ENCODE data around the gene PIEZO2.
"Not testable (repeated sequence)": the region's sequence is repeated elsewhere in the genome, so short reads cannot be mapped to it uniquely, and the experiment has no call there.

Gene PIEZO2

GRCh38 chr18:11146238-11146946, 3.0 kb downstream of the PIEZO2 start:
- Mint-ChIP-seq H3K36me3 (ENCODE audit: insufficient read depth) (no peaks in the 10 kb centered on the region), H3K4me1 (ENCODE audit: low read depth in 2 of 2) (no peaks in the 10 kb centered on the region), H3K4me3 (no peak overlapping the region), H3K9me3 (peaks cover 0 to 4% of the 10 kb centered on the region in 2 donors), H3K27me3 (peaks cover 20 to 36% of the 10 kb centered on the region in 2 donors), H3K27ac (no peak overlapping the region)
- ATAC-seq (replicated peaks) (no peak), DNase-seq (no peak)

- H3K36me3 Mint-ChIP-seq (ENCODE audit: insufficient read depth) = no peaks in the 10 kb centered on the region
- peaks cover 0 to 5% of the 10 kb centered on the region in 2 donors for H3K9me3 Mint-ChIP-seq
- DNase-seq = no peak
- ATAC-seq (replicated peaks) = no peak
- H3K4me1 Mint-ChIP-seq (ENCODE audit: low read depth in 2 of 2) = no peaks in the 10 kb centered on the region
- H3K4me3 Mint-ChIP-seq = no peak overlapping the region
- H3K27me3 Mint-ChIP-seq = peaks cover 20 to 31% of the 10 kb centered on the region in 2 donors
- H3K27ac Mint-ChIP-seq = no peak overlapping the region
These were observed 3.8 kb downstream of the PIEZO2 start for GRCh38 chr18:11145413-11146191.

GRCh38 chr18:11137400-11137799, 12.0 kb downstream of the PIEZO2 start:
- Mint-ChIP-seq H3K36me3 (ENCODE audit: insufficient read depth) (no peaks in the 10 kb centered on the region), H3K27ac (no peak overlapping the region), H3K4me1 (ENCODE audit: low read depth in 2 of 2) (no peaks in the 10 kb centered on the region), H3K4me3 (no peak overlapping the region), H3K27me3 (no peaks in the 10 kb centered on the region), H3K9me3 (peaks cover 0 to 5% of the 10 kb centered on the region in 2 donors)
- DNase-seq = no peak
- ATAC-seq (replicated peaks) = no peak

- Mint-ChIP-seq H3K4me3 (no peak overlapping the region), H3K9me3 (peaks cover 3 to 5% of the 10 kb centered on the region in 2 donors), H3K36me3 (ENCODE audit: insufficient read depth) (no peaks in the 10 kb centered on the region), H3K4me1 (ENCODE audit: low read depth in 2 of 2) (no peaks in the 10 kb centered on the region), H3K27me3 (no peaks in the 10 kb centered on the region), H3K27ac (no peak overlapping the region)
- no peak for ATAC-seq (replicated peaks)
- no peak for DNase-seq
These were observed 13.1 kb downstream of the PIEZO2 start for GRCh38 chr18:11136241-11136640.

GRCh38 chr18:11134940-11135339, 14.4 kb downstream of the PIEZO2 start:
- no peak overlapping the region for H3K4me3 Mint-ChIP-seq
- DNase-seq (no peak), ATAC-seq (replicated peaks) (no peak)
- H3K27me3 Mint-ChIP-seq = no peaks in the 10 kb centered on the region
- no peaks in the 10 kb centered on the region for H3K4me1 Mint-ChIP-seq (ENCODE audit: low read depth in 2 of 2)
- no peak overlapping the region for H3K27ac Mint-ChIP-seq
- H3K9me3 Mint-ChIP-seq = peaks cover 0 to 7% of the 10 kb centered on the region in 2 donors
- no peaks in the 10 kb centered on the region for H3K36me3 Mint-ChIP-seq (ENCODE audit: insufficient read depth)

DNA sequence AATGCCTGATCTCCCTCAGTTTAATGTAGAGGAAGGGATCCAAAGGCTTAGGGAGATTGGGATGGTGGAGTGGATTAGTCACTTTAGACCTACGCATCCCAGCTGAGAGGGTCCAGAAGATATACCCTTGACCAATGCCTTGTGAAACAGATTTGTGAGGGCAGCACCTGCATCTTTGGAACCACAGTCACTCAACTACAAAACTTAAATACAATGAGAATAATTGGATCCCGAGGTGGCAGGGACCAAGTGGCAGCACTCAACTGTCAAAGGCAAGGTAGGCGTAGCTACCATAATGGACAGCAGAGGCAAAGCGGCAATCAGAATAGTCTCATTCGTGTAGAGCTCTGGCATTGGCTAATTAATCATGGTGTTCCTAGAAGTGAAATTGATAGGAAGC, 20.3 kb downstream of the PIEZO2 start:
- not testable (repeated sequence) for H3K27me3 Mint-ChIP-seq; ATAC-seq (replicated peaks); H3K4me1 Mint-ChIP-seq (ENCODE audit: low read depth in 2 of 2); H3K36me3 Mint-ChIP-seq (ENCODE audit: insufficient read depth); H3K4me3 Mint-ChIP-seq; DNase-seq; H3K27ac Mint-ChIP-seq
- peaks cover 7 to 22% of the 10 kb centered on the region in 2 donors for H3K9me3 Mint-ChIP-seq

DNA sequence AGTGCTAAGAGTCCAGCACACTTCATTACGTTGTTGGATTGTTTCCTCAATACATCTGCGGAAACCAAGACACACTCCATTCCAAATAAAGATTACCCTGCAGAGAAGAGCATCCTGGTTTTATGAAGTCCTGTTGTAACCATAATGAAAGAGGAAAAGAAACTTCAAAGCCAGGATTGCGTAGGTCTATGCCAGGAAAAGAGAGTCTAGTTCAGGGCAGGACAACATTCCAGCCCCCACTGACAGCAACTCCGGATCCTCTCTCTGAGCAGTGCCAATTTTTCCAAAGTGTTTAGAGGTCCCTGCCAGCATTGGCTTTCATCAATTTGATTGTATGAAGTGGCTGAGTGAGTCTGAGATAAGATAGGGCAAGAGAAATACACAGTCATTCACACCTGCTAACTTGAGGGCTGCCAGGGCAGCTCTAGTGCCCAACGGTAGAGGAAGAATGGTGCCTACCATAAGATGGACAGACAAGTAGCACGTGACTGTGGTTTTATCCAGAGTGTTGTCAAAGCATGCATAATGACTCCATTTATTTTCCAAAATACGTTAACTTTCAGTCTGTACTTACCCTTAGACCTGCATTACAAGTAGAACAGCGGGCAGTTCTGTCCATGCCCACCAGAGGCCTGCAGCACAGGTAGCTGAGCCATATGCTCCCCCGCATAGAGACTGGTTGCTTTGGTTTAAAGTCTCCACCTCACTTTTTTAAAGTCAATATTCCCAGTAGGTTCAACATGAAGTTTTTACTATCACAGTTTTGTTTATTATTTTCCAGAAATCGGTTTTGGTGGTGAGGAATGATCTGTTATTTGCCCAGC, 23.7 kb downstream of the PIEZO2 start:
- H3K27me3 Mint-ChIP-seq = no peaks in the 10 kb centered on the region
- peaks cover 7 to 15% of the 10 kb centered on the region in 2 donors for H3K9me3 Mint-ChIP-seq
- no peak for ATAC-seq (replicated peaks)
- H3K36me3 Mint-ChIP-seq (ENCODE audit: insufficient read depth) = no peaks in the 10 kb centered on the region
- no peak overlapping the region for H3K4me3 Mint-ChIP-seq
- H3K4me1 Mint-ChIP-seq (ENCODE audit: low read depth in 2 of 2) = no peaks in the 10 kb centered on the region
- DNase-seq = no peak
- H3K27ac Mint-ChIP-seq = no peak overlapping the region

- no peaks in the 10 kb centered on the region for H3K36me3 Mint-ChIP-seq (ENCODE audit: insufficient read depth)
These were observed 25.3 kb downstream of the PIEZO2 start for GRCh38 chr18:11124054-11124453.

DNA sequence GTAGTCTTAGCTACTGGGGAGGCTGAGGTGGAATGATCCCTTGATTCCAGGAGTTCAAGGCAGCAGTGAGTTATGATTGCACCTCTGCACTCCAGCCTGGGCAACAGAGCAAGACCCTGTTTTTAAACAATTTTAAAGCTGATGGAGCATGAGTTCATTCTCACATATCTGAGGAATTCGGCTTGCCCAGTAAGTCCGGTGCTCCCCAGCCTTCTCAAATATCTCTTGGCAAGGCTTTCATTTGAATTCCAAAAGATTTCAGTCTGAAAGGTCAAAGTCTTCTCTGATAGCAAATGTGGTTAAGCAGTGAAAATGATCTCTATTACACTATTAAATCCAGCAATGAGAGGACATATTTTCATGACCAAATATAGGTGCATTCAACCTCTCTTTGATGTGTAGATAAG, 27.9 kb downstream of the PIEZO2 start:
- Mint-ChIP-seq H3K9me3 (peaks cover 0 to 2% of the 10 kb centered on the region in 2 donors), H3K27ac (no peak overlapping the region), H3K36me3 (ENCODE audit: insufficient read depth) (no peaks in the 10 kb centered on the region), H3K4me3 (no peak overlapping the region), H3K4me1 (ENCODE audit: low read depth in 2 of 2) (no peaks in the 10 kb centered on the region), H3K27me3 (no peaks in the 10 kb centered on the region)
- ATAC-seq (replicated peaks) = no peak
- DNase-seq = no peak

More at GRCh38 chr18:11124054-11124453, 25.3 kb downstream of the PIEZO2 start:
- Mint-ChIP-seq H3K27ac (no peak overlapping the region), H3K9me3 (peaks cover 7 to 15% of the 10 kb centered on the region in 2 donors), H3K4me3 (no peak overlapping the region), H3K27me3 (no peaks in the 10 kb centered on the region), H3K4me1 (ENCODE audit: low read depth in 2 of 2) (no peaks in the 10 kb centered on the region)
- DNase-seq (no peak), ATAC-seq (replicated peaks) (no peak)

DNA sequence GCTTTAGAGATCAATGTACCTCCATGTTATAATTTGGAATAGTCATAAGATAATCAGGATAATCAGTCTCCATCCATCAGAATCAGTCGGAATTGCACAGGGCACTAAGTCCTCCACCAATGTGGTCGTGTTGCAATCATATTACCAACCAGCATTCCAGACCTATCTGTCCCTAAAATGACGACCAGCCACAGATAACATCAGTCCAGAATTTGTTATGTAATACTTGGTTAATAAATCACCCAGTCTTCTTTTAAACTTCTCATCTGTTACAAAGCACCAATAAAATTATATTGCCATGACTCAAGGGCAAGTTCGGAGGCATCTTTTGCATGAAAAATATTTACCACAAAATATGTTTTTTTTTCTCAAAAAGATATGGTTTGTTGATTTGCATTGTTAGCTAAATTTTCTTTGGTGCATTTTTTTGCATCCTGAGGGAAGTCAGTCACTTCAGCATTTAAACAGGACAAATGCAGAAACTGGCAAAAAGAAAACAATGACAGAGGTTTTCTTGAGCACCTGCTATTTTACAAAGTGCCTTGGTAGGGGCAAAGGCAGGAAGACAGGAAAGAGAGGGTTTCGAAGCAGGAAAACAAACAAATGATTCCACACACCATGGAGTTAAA, 29.3 kb downstream of the PIEZO2 start:
- no peaks in the 10 kb centered on the region for H3K27me3 Mint-ChIP-seq
- H3K9me3 Mint-ChIP-seq = no peaks in the 10 kb centered on the region
- H3K27ac Mint-ChIP-seq = no peak overlapping the region
- DNase-seq (no peak), ATAC-seq (replicated peaks) (no peak)
- no peaks in the 10 kb centered on the region for H3K36me3 Mint-ChIP-seq (ENCODE audit: insufficient read depth)
- no peak overlapping the region for H3K4me3 Mint-ChIP-seq
- no peaks in the 10 kb centered on the region for H3K4me1 Mint-ChIP-seq (ENCODE audit: low read depth in 2 of 2)

DNA sequence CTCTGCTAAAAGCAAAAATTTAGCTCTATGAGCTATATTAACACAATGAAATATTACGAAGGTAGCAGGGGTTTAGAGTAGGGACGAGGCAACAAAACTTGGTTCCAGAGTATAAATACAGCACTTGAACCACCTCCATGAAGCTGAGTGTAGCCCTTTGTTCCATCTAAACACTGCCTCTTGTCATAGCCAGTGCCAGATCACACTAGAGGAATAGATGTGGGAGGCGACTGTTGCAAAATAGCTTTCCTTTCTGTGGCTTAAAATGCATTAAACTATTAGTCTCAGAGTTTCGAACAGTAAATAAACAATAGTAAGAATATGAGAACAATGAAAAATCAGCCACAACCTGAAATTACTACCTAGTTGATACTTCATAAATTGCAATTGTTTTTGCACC, 29.8 kb downstream of the PIEZO2 start:
- Mint-ChIP-seq H3K4me1 (ENCODE audit: low read depth in 2 of 2) (no peaks in the 10 kb centered on the region), H3K9me3 (no peaks in the 10 kb centered on the region), H3K27ac (no peak overlapping the region), H3K4me3 (no peak overlapping the region), H3K36me3 (ENCODE audit: insufficient read depth) (no peaks in the 10 kb centered on the region), H3K27me3 (no peaks in the 10 kb centered on the region)
- no peak for DNase-seq
- ATAC-seq (replicated peaks) = no peak

DNA sequence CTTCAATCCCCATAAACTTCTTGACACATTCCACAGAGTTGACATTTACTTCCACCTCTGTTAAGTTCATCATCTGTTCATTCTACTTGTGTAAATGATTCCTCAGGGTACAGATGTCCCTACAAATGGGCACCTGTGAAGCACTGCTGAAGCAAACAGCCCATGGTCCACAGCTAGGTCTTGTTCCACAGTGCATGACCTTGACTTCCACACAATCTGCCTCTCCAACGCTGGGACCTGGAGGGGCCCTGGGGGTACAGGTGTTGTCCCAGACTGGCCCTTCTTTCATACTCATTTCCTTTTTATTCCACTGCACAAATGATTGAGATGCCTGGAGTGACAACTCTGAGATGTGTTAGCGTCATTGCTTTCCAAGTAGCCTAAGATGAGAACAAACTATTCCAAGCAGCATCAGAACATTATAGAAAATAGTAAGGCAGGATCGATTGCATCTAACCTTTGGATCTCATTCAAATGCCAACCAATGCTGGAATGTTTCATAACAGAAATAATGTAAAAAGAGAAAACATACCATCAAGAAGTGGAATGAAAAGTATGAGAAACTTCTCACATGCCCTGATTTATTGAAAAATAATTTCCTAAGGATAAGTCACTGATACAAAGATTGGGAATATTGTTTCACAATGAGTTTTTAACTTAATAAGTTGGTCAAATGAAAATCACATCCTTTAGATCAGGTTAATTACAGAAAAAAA, 31.2 kb downstream of the PIEZO2 start:
- Mint-ChIP-seq H3K4me3 (no peak overlapping the region), H3K27me3 (no peaks in the 10 kb centered on the region), H3K4me1 (ENCODE audit: low read depth in 2 of 2) (no peaks in the 10 kb centered on the region), H3K9me3 (no peaks in the 10 kb centered on the region), H3K36me3 (ENCODE audit: insufficient read depth) (no peaks in the 10 kb centered on the region), H3K27ac (no peak overlapping the region)
- DNase-seq (no peak), ATAC-seq (replicated peaks) (no peak)

DNA sequence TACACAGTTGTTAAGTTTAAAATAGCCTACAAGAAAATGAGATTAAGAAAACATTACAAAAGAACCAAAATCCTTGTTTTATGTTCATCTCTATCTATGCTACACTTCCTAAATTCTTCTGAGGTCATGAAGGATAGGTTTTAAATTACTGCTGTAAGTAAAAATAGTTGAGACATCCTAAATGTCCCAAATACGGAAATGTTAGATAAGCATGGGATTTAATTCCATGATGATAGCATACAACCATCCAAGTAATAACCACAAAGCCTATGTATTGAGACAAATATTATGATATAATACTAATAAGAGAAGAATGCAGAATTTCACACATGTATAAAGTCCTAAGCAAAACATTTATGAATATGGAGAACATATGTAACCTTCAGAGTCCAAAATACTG, 34.1 kb downstream of the PIEZO2 start:
- no peaks in the 10 kb centered on the region for H3K36me3 Mint-ChIP-seq (ENCODE audit: insufficient read depth)
- no peak overlapping the region for H3K27ac Mint-ChIP-seq
- ATAC-seq (replicated peaks) (no peak), DNase-seq (no peak)
- no peaks in the 10 kb centered on the region for H3K27me3 Mint-ChIP-seq
- no peak overlapping the region for H3K4me3 Mint-ChIP-seq
- H3K9me3 Mint-ChIP-seq = peaks cover 0 to 2% of the 10 kb centered on the region in 2 donors
- H3K4me1 Mint-ChIP-seq (ENCODE audit: low read depth in 2 of 2) = no peaks in the 10 kb centered on the region
